Measurements from ENCODE around the gene INO80E. TPM values are rescaled to one million over a fixed set of nuclear protein-coding genes. Genes with fewer than 3 reads are reported as not detected.
"Not testable (repeated sequence)": the region's sequence is repeated elsewhere in the genome, so short reads cannot be mapped to it uniquely, and the experiment has no call there.

INO80E gene
- total RNA-seq, 1 experiment from 2014 or later: 89.8 TPM

GRCh38 chr16:30017937-30018336 is 21.9 kb downstream of the INO80E start:
- BruUV-seq (replicated peaks); RAD21 ChIA-PET (ENCODE audit: low non-redundant PET in 1 of 2, low total read pairs in 2 of 2, uncharacterized antibody in 2 of 2, unreplicated experiment in 2 of 2); H3K79me2 ChIP-seq (ENCODE audit: insufficient read depth, low read length); DNase-seq (ENCODE audit: low read depth, low spot score); H2AFZ ChIP-seq (ENCODE audit: low read depth, low read length, poor library complexity, severe bottlenecking); H3K9me2 ChIP-seq (ENCODE audit: insufficient read depth); H3K4me2 ChIP-seq (ENCODE audit: low read length); H3K4me3 ChIP-seq (replicated peaks in 1 of 2; ENCODE audit: low read depth in 1 of 2, low read length in 2 of 2); H3K36me3 ChIP-seq (ENCODE audit: control insufficient read depth in 1 of 2, insufficient read depth in 2 of 2, low read length in 2 of 2); H3K27me3 ChIP-seq (ENCODE audit: insufficient read depth, low read length); H3K9ac ChIP-seq (ENCODE audit: low read length); H3K9me3 ChIP-seq (ENCODE audit: control insufficient read depth in 1 of 2, insufficient read depth in 1 of 2, low read depth in 1 of 2, low read length in 2 of 2); intact Hi-C loops (cut with micrococcal nuclease); H4K20me1 ChIP-seq (ENCODE audit: insufficient read depth); H3K27ac ChIP-seq (ENCODE audit: low read depth, low read length); ATAC-seq; POLR2A ChIA-PET: not testable (repeated sequence)
- H3K4me1 ChIP-seq (ENCODE audit: control insufficient read depth in 1 of 2, insufficient read depth in 2 of 2, low read length in 2 of 2): peaks cover 0 to 18% of the 10 kb centered on the region in 2 experiments; a peak in 3 of 4 replicates
- CTCF ChIA-PET: interaction anchor here (1.6 to 2.6 kb wide), 2 partner anchors 14 to 169 kb away, joined by 3 to 8 read pairs; no protein-coding TSS in a partner anchor

GRCh38 chr16:30018731-30019158 is 22.7 kb downstream of the INO80E start:
- H3K9me3 ChIP-seq (ENCODE audit: control insufficient read depth in 1 of 2, insufficient read depth in 1 of 2, low read depth in 1 of 2, low read length in 2 of 2): no peaks in the 10 kb centered on the region
- ChIA-PET CTCF (interaction anchor here (1.6 to 2.6 kb wide), 2 partner anchors 14 to 170 kb away, joined by 3 to 8 read pairs; no protein-coding TSS in a partner anchor), POLR2A (interaction anchor here (1.4 kb wide), 1 partner anchor 156 kb away, joined by 3 read pairs; the partner anchor contains the start of gene CDIPT), RAD21 (ENCODE audit: low non-redundant PET in 1 of 2, low total read pairs in 2 of 2, uncharacterized antibody in 2 of 2, unreplicated experiment in 2 of 2) (no interaction called here)
- no peak overlapping the region for H3K9ac ChIP-seq (ENCODE audit: low read length)
- ATAC-seq: no peak
- no peaks in the 10 kb centered on the region for H3K27me3 ChIP-seq (ENCODE audit: insufficient read depth, low read length)
- H3K36me3 ChIP-seq (ENCODE audit: control insufficient read depth in 1 of 2, insufficient read depth in 2 of 2, low read length in 2 of 2): no peaks in the 10 kb centered on the region
- H3K27ac ChIP-seq (ENCODE audit: low read depth, low read length): no peak overlapping the region
- H2AFZ ChIP-seq (ENCODE audit: low read depth, low read length, poor library complexity, severe bottlenecking): no peak overlapping the region
- intact Hi-C loops (cut with micrococcal nuclease): no loop called here
- H3K4me3 ChIP-seq (replicated peaks in 1 of 2; ENCODE audit: low read depth in 1 of 2, low read length in 2 of 2): no peak overlapping the region
- no TSS peak for BruUV-seq (replicated peaks)
- no peaks in the 10 kb centered on the region for H3K9me2 ChIP-seq (ENCODE audit: insufficient read depth)
- H3K4me2 ChIP-seq (ENCODE audit: low read length): no peak overlapping the region
- H4K20me1 ChIP-seq (ENCODE audit: insufficient read depth): no peaks in the 10 kb centered on the region
- DNase-seq (ENCODE audit: low read depth, low spot score): no peak
- H3K4me1 ChIP-seq (ENCODE audit: control insufficient read depth in 1 of 2, insufficient read depth in 2 of 2, low read length in 2 of 2): peaks cover 0 to 18% of the 10 kb centered on the region in 2 experiments; a peak in 3 of 4 replicates
- H3K79me2 ChIP-seq (ENCODE audit: insufficient read depth, low read length): no peaks in the 10 kb centered on the region
- TF ChIP-seq SIN3A (IDR thresholded peaks at IDR 0.05; ENCODE audit: low read depth) (no peak), ATF3 (IDR thresholded peaks at IDR 0.05) (no peak), CTCF (IDR thresholded peaks at IDR 0.05 in 2 of 3, conservative IDR thresholded peaks at IDR 0.05 in 1 of 3; ENCODE audit: borderline replicate concordance in 1 of 3, insufficient read depth in 1 of 3, low read depth in 2 of 3, low read length in 2 of 3) (no peak), TCF7L2 (IDR thresholded peaks at IDR 0.05; ENCODE audit: borderline replicate concordance, extremely low read depth, insufficient read depth, insufficient read length) (no peak), SRF (IDR thresholded peaks at IDR 0.05; ENCODE audit: low read depth) (no peak), ELF1 (IDR thresholded peaks at IDR 0.05; ENCODE audit: borderline replicate concordance, low read depth) (no peak), JUND (IDR thresholded peaks at IDR 0.05) (no peak), YY1 (IDR thresholded peaks at IDR 0.05; ENCODE audit: extremely low read depth, insufficient replicate concordance, low read depth, low read length) (no peak), CEBPB (IDR thresholded peaks at IDR 0.05; ENCODE audit: low read depth) (no peak), ZNF274 (IDR thresholded peaks at IDR 0.05; ENCODE audit: low read depth, low read length) (no peak), REST (IDR thresholded peaks at IDR 0.05; ENCODE audit: low read depth) (no peak), MAX (IDR thresholded peaks at IDR 0.05) (no peak), EGR1 (IDR thresholded peaks at IDR 0.05; ENCODE audit: low read depth) (no peak), ZFX (IDR thresholded peaks at IDR 0.05) (no peak), SP1 (IDR thresholded peaks at IDR 0.05; ENCODE audit: low read depth) (no peak), EZH2phosphoT487 (IDR thresholded peaks at IDR 0.05; ENCODE audit: borderline replicate concordance) (no peak)

Measured in HCT116 (cell line).